GM12873 (cell line): ENCODE results near the gene PRKCZ.

Experiments
- TF ChIP-seq, protein P1 (sequence below): IDR thresholded peaks from 2 replicates; pipeline ENCODE4 v1.5.1; 2012; ENCODE audit warnings: low read depth, mild to moderate bottlenecking, moderate library complexity, low read length, control low read depth; ENCODE audit not compliant: insufficient read depth; ENCODE audit errors: missing control alignments

Gene PRKCZ

DNA sequence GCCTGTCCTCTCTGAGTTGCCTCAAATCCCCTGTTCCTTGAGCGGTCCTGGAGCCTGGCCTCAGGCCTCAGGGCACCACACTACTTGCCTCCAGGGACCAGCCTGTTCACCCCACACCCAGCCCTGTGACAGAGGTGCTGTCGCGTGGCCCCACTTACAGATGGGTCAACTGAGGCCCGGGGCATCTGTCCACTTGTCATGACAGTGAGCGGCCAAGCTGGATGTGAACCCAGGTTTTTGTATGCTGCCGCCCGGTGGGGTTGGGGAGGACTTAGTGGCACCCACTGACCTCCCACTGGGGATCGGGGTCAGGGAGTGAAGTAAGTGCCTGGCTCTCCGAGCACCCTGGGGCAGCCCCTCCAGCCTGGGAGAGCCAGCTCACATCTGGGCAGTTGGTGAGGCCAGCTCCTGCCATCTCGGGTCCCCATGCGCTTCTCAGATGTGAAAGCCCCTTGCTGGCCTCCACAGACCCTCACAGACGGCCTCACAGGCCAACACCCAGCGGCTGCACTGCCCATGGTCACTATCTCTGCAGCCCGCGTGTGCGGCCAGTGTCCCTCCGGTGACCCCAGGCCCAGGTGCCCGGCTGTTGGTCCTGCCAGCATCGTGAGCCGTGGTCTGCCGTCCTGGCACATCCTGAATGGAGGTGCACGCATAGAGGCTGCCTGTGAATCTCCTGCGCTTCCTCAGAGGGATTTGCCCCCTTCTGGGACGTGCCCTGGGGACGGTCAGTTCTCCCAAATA, 153.6 kb downstream of the PRKCZ start:
- TF ChIP-seq, protein P1, sequence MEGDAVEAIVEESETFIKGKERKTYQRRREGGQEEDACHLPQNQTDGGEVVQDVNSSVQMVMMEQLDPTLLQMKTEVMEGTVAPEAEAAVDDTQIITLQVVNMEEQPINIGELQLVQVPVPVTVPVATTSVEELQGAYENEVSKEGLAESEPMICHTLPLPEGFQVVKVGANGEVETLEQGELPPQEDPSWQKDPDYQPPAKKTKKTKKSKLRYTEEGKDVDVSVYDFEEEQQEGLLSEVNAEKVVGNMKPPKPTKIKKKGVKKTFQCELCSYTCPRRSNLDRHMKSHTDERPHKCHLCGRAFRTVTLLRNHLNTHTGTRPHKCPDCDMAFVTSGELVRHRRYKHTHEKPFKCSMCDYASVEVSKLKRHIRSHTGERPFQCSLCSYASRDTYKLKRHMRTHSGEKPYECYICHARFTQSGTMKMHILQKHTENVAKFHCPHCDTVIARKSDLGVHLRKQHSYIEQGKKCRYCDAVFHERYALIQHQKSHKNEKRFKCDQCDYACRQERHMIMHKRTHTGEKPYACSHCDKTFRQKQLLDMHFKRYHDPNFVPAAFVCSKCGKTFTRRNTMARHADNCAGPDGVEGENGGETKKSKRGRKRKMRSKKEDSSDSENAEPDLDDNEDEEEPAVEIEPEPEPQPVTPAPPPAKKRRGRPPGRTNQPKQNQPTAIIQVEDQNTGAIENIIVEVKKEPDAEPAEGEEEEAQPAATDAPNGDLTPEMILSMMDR: no peak

- TF ChIP-seq, protein P1: no peak
These were observed 154.4 kb downstream of the PRKCZ start for GRCh38 chr1:2204415-2205190.

GRCh38 chr1:2205191-2205952, 155.2 kb downstream of the PRKCZ start:
- TF ChIP-seq, protein P1: no peak

DNA sequence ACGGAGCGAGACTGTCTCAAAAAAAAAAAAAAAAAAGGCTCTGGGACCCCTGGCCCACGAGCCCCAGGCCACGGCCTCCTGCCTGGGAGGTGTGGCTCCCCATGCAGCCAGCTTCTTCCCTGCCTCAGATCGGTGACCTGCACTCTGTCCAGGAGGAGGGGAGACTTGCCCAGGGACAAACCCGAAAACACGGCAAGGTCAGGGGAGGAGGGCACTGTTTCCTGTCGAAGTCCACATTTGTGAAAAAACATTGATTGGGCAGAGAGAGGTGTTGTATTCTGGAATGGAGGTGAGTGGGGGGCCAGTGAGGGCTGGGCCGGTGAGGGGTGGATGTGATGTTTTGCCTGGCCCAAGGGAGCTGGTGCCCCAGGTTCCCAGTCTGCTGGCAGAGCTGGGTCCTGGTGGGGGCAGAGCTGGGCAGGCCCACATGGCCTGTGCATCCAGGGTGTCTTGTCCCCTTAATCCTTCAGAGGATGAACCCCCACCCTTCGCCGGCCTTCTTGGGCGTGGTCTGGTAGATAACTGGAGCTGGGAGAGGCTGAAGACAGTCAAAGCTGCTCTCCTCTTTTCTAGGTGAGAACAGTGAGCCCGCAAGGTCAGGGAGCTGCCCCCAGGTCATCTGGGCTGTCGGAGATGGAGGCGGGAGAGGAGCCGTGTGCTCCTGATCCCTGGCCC, 156.7 kb downstream of the PRKCZ start:
- TF ChIP-seq, protein P1: no peak

DNA sequence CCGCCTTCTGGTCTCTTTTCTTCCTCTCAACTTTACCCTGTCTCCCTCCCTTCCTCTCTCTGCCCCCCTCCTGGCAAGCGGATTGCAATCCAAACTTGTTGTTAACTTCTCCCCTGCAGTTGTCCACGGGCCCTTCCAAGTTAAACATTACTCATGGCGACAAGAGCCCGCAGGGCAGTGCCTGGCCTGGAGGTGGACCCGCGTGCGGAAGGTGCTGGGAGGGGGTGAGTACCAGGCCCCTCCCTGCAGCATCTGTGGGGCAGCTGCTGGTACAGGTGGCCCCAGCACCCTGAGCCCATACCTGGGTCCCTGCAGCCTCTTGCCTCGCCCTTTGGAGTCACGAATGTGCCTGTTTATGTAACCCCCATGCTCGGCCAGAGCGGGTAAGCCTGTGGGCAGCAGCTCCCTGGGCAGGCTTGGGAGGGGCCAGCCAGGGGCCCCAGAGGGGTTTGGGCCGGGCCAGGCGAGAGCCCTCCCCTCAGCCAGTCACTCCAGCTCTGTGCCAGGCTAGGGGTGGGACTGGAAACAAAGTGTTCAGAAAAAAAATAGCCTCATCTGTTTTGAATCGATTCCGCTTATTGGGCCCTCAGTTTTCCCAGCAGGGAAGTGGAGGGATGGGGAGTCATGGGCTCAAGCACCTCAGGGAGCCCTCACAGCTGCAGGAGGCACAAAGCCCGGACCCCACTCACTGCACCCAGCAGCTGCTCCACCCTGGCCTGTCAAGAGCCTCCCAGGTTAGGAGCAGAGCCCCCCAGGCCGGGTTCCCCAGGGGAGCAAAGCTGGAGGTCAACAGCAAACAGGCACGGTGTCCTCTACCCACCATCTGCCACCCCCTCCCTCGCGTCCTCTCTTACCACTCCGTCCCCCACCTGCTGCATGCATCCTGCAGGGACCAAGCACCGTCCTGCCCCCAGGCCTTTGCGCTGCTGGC, 158.4 kb downstream of the PRKCZ start:
- TF ChIP-seq, protein P1: no peak

- TF ChIP-seq, protein P1: no peak
These were observed 159.3 kb downstream of the PRKCZ start for GRCh38 chr1:2209400-2210083.
